ENCODE results near the gene KLHL15.

Gene KLHL15

DNA sequence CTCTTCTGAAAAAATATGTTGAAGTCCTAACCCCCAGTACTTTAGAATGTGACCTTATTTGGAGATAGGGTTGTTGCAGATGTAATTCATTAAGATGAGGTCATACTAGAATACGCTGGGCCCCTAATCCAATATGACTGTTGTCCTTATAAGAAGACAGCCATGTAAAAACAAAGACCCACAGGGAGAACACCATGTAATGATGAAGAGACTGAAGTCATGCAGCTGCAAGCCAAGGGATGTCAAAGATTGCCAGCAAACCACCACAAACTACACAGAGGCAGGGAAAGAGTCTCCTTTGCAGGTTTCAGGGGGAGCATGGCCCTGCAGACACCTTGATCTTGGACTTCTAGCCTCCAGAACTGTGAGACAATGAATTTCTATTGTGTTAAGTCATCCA, 81.8 kb downstream of the KLHL15 start:
- DNase-seq (ENCODE audit: low read depth), result no peak

DNA sequence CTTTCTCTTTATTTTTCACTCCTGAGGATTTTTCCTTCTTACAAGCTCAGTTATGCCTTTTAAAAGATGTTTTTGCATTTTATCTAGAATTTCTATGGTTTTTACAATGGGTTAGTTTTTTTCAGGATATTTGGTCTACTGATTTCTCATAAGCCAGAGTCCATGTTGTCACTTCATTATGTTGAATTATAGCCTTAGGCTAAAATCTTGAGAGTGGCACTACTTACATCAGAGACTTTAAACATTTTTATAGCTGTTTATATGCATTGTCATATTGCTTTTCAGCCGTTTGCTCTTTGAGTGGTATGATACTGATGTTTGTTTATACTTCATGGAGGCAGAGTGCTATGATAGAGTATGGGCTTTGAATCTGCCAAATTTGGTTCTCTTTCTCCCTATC, 82.8 kb downstream of the KLHL15 start:
- no peak for DNase-seq (ENCODE audit: low read depth)

DNA sequence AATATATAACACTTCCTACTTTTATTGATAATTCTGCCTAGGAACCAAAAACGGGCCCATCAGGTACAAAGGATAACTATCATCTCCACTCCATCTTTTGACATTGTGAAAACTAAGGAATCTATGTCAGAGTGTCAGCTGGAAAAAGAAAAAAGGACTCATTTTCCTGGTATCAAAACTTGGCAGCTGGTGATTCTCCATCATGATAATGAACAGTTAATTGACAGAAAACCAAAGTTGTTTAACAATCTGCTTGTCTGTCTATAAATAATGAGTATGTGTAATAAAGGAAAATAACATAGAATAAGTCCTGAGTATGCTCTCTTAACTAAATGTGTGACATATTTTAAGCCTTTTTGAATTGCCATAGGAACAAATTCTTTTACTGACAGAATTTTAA, 87.8 kb downstream of the KLHL15 start:
- DNase-seq (ENCODE audit: low read depth), result no peak

DNA sequence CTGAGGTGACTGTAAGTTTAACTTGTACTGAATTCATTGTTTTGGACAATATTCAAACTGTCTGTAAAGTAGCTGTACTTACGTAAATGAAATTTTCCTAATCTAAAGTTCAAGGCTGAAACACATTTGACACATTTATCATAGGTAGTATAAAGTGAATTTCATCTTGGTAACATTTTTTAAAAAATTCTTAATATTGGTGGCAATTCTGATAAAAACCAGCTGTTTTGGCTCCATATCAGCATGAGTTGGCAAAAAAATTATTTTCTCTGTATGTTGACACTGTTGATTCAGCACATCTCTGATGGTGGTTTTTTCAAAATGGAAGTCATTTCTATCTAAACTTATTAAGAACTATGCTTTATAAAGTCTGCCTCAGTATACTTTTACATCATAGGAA, 88.3 kb downstream of the KLHL15 start:
- no peak for DNase-seq (ENCODE audit: low read depth)

DNA sequence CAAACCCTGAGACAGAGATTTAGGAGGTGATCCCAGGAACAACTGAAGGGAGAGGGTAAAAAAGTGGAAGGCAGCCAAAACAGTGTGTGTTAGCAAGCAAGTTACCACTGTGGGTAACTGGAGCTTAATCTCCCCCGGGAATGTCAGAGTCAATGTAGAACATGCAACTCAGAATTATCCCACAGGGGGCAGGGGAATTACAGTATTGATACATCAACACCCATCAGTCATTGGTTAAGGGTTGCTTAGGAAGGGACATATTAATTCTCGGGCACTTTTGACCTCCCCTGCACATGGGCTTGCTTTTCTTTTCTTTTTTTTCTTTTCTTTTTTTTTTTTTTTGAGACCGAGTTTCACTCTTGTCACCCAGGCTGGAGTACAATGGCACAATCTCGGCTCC, 89.9 kb downstream of the KLHL15 start:
- no peak for DNase-seq (ENCODE audit: low read depth)

DNA sequence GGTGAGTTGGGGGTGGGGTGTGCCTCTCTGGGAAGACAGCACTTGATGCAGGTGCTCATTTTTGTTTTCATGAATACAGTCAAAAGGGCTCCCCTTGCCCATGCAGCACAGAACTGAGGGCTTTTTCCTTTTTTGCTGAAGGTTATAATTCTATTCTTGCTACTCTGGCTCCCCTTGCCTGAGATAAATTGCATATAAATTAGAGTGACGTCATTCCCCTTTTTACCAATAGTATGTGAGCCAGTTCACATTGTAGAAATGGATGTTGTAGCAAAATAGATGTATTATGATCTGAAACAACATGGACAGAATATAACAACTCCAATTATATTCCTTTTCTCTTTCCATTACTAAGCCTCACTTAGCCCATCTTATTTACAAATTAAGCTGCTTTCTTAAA, 90.8 kb downstream of the KLHL15 start:
- no peak for DNase-seq (ENCODE audit: low read depth)

DNA sequence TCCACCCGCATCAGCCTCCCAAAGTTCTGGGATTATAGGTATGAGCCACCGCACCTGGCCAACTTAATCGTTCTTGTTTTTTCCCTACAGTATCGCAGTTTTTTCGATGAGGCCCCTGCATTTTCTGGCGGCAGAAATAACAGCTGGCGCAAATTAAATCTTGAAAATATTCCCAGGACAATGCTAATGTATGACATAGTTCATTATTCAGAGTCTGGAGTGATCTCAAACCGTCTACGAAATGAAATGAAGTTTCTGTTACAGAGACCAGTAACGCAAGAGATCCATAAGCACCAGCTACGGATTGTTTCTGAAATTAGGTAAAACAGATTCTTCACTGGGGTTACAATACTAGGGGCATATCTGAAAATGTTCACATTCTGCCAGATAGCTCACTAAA, 91.9 kb downstream of the KLHL15 start:
- DNase-seq (ENCODE audit: low read depth), result no peak

Measured in stimulated activated CD8-positive, alpha-beta memory T cell treated with anti-CD3 and anti-CD28 coated beads, Interleukin-7, amount 100 ng/mL, for 24 hours (primary cell).